Neural progenitor cell (in vitro differentiated cells): Measurements from ENCODE around the gene GTF2F2.

ENCODE experiments used
- CTCF ChIP-seq: fragments of 200-600 bp; sonication (generic); IDR thresholded peaks from 2 replicates; pipeline ENCODE4 v1.5.1; 2017; ENCODE audit warnings: antibody characterized with exemption, mild to moderate bottlenecking
- EZH2 ChIP-seq: fragments of 200-600 bp; sonication (generic); IDR thresholded peaks from 2 replicates; pipeline ENCODE4 v1.6.1; 2017; ENCODE audit warnings: antibody characterized with exemption, mild to moderate bottlenecking, moderate library complexity
- EZH2phosphoT487 ChIP-seq: fragments of 200-600 bp; sonication (generic); IDR thresholded peaks from 2 replicates; pipeline ENCODE4 v1.6.1; 2017; ENCODE audit warnings: antibody characterized with exemption

- no peak for TF ChIP-seq EZH2
- no peak for TF ChIP-seq CTCF
- no peak for TF ChIP-seq EZH2phosphoT487
Observed at GRCh38 chr13:45166858-45167257, 46.5 kb downstream of the GTF2F2 start.
